ENCODE results near the gene TPX2.

The TPX2 gene

DNA sequence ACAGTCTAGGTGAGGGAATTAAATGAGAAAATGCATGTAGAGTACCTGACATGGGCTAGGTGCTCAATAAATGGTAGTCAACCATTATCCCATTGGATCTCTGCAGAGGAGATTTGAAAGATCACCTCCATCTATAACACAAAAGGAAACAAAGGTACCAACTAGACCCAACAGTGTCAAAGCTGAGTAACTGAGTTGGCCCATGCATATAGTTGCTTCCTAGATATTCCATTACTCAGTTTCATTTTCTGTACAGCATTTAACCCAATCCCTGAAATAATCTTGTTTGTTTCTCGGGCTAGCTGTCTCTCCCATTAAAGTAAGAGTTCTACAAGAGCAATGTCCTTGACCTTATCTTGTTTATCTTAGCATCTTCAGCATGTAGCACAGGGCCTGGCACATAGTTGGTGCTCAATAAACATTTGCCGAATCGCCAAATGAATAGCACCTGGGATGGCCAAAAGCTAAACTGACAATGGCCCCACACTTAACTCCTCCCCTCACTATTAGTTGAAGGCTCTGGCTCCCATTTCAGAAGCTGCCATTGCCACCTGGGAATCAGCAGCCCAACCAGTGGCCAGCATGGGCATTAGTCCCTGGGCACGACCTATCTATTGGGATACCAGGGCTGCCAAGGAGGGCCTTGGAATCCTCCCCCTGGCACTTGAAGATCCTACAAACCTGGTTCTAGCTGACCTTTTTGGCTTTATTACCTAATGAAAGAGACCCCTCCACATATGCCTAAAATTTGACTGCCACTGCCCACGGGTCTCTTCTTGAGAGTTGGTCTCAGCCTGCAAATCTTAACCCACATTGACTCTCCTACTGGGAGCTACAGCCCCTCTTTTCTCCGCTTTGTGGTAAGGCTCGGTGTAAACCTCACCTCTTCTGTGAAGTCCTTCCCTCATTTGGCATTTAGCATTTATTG is 39.0 kb upstream of the TPX2 start:
- no peak overlapping the region for H3K4me3 ChIP-seq (ENCODE audit: low read depth, low read length)
- DNase-seq (ENCODE audit: low read depth) = no peak
- TF ChIP-seq, protein P1, sequence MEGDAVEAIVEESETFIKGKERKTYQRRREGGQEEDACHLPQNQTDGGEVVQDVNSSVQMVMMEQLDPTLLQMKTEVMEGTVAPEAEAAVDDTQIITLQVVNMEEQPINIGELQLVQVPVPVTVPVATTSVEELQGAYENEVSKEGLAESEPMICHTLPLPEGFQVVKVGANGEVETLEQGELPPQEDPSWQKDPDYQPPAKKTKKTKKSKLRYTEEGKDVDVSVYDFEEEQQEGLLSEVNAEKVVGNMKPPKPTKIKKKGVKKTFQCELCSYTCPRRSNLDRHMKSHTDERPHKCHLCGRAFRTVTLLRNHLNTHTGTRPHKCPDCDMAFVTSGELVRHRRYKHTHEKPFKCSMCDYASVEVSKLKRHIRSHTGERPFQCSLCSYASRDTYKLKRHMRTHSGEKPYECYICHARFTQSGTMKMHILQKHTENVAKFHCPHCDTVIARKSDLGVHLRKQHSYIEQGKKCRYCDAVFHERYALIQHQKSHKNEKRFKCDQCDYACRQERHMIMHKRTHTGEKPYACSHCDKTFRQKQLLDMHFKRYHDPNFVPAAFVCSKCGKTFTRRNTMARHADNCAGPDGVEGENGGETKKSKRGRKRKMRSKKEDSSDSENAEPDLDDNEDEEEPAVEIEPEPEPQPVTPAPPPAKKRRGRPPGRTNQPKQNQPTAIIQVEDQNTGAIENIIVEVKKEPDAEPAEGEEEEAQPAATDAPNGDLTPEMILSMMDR (IDR thresholded peaks at IDR 0.05; ENCODE audit: low read depth, low read length) = no peak

DNA sequence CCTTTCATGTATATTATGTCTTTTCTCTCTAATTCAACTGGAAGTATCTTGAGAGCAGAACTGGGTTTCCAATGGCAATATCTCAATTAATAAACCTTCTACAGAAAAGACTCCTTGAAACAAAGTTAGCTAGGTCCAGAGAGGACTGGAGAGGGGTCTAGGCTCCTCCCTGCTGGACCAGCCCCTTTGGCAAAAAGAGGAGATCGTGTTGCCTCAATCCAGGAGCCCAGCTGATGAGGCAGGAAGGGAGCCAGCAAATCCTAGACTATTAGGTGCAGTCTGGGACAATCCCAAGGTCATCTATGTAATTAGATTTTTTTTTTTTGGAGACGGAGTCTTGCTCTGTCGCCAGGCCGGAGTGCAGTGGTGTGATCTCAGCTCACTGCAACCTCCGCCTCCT is 38.3 kb upstream of the TPX2 start:
- TF ChIP-seq, protein P2, sequence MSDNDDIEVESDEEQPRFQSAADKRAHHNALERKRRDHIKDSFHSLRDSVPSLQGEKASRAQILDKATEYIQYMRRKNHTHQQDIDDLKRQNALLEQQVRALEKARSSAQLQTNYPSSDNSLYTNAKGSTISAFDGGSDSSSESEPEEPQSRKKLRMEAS (IDR thresholded peaks at IDR 0.05; ENCODE audit: low read depth, low read length) = no peak
- TF ChIP-seq, protein P1 (IDR thresholded peaks at IDR 0.05; ENCODE audit: low read depth, low read length) = no peak
- TF ChIP-seq MYC (IDR thresholded peaks at IDR 0.05; ENCODE audit: low read depth, low read length) = no peak
- TF ChIP-seq POLR2A (IDR thresholded peaks at IDR 0.05; ENCODE audit: extremely low read depth, insufficient read length) = no peak
- H3K4me3 ChIP-seq (ENCODE audit: low read depth, low read length) = no peak overlapping the region
- no peak for DNase-seq (ENCODE audit: low read depth)

DNA sequence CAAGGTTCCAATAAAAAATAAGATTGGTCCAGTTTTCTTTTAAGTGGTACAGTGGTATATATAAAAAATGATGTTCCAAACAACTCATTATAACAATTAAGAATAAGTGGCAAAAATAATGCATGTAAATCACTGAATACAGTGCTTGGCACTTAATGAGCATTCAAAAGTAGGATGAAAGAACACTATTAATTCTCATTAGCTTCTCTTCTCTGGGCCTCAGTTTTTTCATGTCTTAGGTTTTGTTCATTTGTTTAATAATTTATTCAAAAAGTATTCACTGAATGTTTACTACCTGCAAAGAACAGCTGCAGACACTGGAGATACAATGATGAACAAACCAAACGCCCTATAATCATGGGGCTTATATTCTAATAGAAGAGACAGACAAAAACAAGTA is 37.5 kb upstream of the TPX2 start:
- no peak for DNase-seq (ENCODE audit: low read depth)
- H3K4me3 ChIP-seq (ENCODE audit: low read depth, low read length) = no peak overlapping the region
- TF ChIP-seq, protein P1 (IDR thresholded peaks at IDR 0.05; ENCODE audit: low read depth, low read length) = no peak
- TF ChIP-seq, protein P2 (IDR thresholded peaks at IDR 0.05; ENCODE audit: low read depth, low read length) = no peak
- no peak for TF ChIP-seq MYC (IDR thresholded peaks at IDR 0.05; ENCODE audit: low read depth, low read length)
- no peak for TF ChIP-seq POLR2A (IDR thresholded peaks at IDR 0.05; ENCODE audit: extremely low read depth, insufficient read length)

DNA sequence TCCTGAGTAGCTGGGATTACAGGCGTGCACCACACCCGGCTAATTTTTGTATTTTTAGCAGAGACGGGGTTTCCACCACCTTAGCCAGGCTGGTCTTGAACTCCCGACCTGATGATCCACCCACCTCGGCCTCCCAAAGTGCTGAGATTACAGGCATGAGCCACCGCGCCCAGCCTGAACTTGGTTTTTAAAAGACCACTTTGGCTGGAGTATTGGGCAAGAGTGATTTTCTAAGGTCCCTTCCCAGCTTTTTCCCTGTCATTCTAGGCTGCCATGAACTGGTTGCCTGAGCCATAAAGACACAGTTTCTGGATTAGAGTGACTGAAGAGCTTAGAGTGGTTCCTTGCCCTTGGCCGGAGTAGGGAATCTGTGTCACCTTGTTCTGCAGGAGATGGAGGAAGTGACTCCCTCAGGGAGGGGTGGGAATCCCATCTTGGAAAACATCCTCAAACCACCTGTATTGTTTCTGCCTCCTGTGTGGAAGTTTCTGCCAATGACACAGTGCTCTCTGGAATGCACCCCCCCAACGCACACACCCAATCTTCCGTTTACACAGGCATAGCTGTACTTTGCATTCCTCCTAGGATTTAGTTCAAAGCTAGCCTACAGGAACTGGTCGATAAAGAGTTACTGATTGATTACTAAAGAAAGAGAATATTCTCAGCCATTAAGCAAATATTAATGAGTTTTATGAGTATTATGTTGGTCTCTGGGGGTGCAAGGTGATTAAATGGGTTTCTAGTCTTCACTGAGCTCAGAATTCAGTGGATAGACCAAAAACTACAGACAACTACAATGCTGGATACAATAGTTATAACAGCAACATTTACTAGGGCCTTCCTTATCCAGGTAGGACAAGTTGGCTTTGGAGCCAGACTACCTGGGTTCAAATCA is 34.6 kb upstream of the TPX2 start:
- TF ChIP-seq POLR2A (IDR thresholded peaks at IDR 0.05; ENCODE audit: extremely low read depth, insufficient read length) (no peak), MYC (IDR thresholded peaks at IDR 0.05; ENCODE audit: low read depth, low read length) (no peak)
- TF ChIP-seq, protein P1 (IDR thresholded peaks at IDR 0.05; ENCODE audit: low read depth, low read length) = no peak
- TF ChIP-seq, protein P2 (IDR thresholded peaks at IDR 0.05; ENCODE audit: low read depth, low read length) = no peak
- H3K4me3 ChIP-seq (ENCODE audit: low read depth, low read length) = no peak overlapping the region
- DNase-seq (ENCODE audit: low read depth) = no peak

DNA sequence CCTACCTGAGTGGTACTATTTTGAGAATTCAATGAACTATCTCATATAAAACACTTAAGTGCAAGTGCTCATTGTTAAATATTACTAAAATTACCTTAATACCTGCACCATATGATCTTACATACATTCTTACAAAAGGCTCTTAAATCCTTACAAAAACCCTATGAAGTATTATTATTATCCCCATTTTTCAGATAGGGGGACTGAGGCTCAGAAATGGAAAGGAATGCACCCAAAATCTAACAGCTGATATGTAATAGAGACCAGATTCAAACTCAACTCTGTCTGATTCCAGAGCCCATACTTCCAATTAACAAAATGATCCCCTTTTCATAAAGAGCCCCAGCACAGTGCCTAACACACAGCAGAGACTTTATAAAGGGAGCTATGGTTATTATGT is 33.9 kb upstream of the TPX2 start:
- H3K4me3 ChIP-seq (ENCODE audit: low read depth, low read length) = no peak overlapping the region
- no peak for TF ChIP-seq POLR2A (IDR thresholded peaks at IDR 0.05; ENCODE audit: extremely low read depth, insufficient read length)

More for the DNA sequence above, 33.9 kb upstream of the TPX2 start:
- no peak for DNase-seq (ENCODE audit: low read depth)
